CD4-positive, CD25-positive, alpha-beta regulatory T cell (primary cell): ENCODE measurements around the gene TMPRSS3. TPM values are rescaled to one million over a fixed set of nuclear protein-coding genes. Genes with fewer than 3 reads are reported as not detected.
A peak's percentile ranks its signal among the peaks of the same experiment; 100 is the strongest.

Source experiments
- ATAC-seq, 2 donors: fragments of 150-1000 bp; cut with Tn5 transposase; one replicate each; pipeline ENCODE4 v1.10.0; 2021; ENCODE audit warnings: low read depth in 2 of 2, moderate number of reproducible peaks in 2 of 2, moderate library complexity in 1 of 2
- DNase-seq, 3 donors: peaks; one replicate each; pipeline versions ENCODE4 v3.0.0 to v3.0.0-alpha.2; 2012 to 2022; ENCODE audit warnings: mixed read lengths in 1 of 3
- H3K27ac ChIP-seq: one replicate; pipeline ENCODE4 v1.7.0; 2013; ENCODE audit warnings: mild to moderate bottlenecking, low read length; ENCODE audit not compliant: insufficient read depth, poor library complexity, severe bottlenecking
- H3K27me3 ChIP-seq: one replicate; pipeline ENCODE4 v1.7.0; 2013; ENCODE audit warnings: low read length; ENCODE audit not compliant: control insufficient read depth, insufficient read depth
- H3K36me3 ChIP-seq: one replicate; pipeline ENCODE4 v1.7.0; 2013; ENCODE audit warnings: mild to moderate bottlenecking, low read length, moderate library complexity; ENCODE audit not compliant: control insufficient read depth, insufficient read depth
- H3K4me1 ChIP-seq: 2 replicates; pipeline ENCODE4 v1.7.0; 2013; ENCODE audit warnings: mild to moderate bottlenecking, low read length; ENCODE audit not compliant: insufficient read depth, control insufficient read depth, poor library complexity, severe bottlenecking
- H3K4me3 ChIP-seq: one replicate; pipeline ENCODE4 v1.7.0; 2013; ENCODE audit warnings: low read depth, mild to moderate bottlenecking, low read length, moderate library complexity
- H3K9me3 ChIP-seq, 2 experiments: 1 replicate in 1 of 2; 2 replicates in 1 of 2; pipeline ENCODE4 v1.7.0; 2013; ENCODE audit warnings: low read length in 2 of 2, mild to moderate bottlenecking in 1 of 2, moderate library complexity in 1 of 2; ENCODE audit not compliant: control insufficient read depth in 2 of 2
- H3K27ac Mint-ChIP-seq, 3 donors: one replicate each; pipeline ENCODE4 v1.8.0; 2020 to 2022; ENCODE audit warnings: mild to moderate bottlenecking in 3 of 3, mixed read lengths in 3 of 3, moderate library complexity in 2 of 3
- H3K27me3 Mint-ChIP-seq: one replicate; pipeline ENCODE4 v1.8.0; 2022; ENCODE audit warnings: mild to moderate bottlenecking, mixed read lengths
- H3K36me3 Mint-ChIP-seq: one replicate; pipeline ENCODE4 v1.8.0; 2020; ENCODE audit warnings: mixed read lengths
- H3K4me1 Mint-ChIP-seq, 4 donors: one replicate each; pipeline ENCODE4 v1.8.0; 2020 to 2022; ENCODE audit warnings: mixed read lengths in 4 of 4, mild to moderate bottlenecking in 1 of 4
- H3K4me3 Mint-ChIP-seq, 4 donors: one replicate each; pipeline ENCODE4 v1.8.0; 2020 to 2022; ENCODE audit warnings: mild to moderate bottlenecking in 4 of 4, mixed read lengths in 4 of 4, moderate library complexity in 3 of 4
- H3K9me3 Mint-ChIP-seq, 7 donors: one replicate each; pipeline ENCODE4 v1.8.0; 2020 to 2022; ENCODE audit warnings: mixed read lengths in 7 of 7, mild to moderate bottlenecking in 3 of 7, moderate library complexity in 2 of 7
- polyA plus RNA-seq, 4 donors: library from polyadenylated mRNA; unstranded; fragments of 300-500 nt; fragmentation: Illumina TruSeq; gene quantifications; one replicate each; pipeline ENCODE4 v1.2.3, GENCODE V29; 2021
- total RNA-seq: library from RNA; stranded (reverse); gene quantifications from one replicate; pipeline ENCODE4 v1.2.3, GENCODE V29; 2022

Gene TMPRSS3
- total and polyA plus RNA-seq, 5 donors from 2014 or later: 1.1 to 4.0 (median 2.3) TPM

- peaks cover 0 to 4% (median 0%) of the 10 kb centered on the region in 7 donors for H3K9me3 Mint-ChIP-seq
- peaks cover 66% of the 10 kb centered on the region for H3K36me3 Mint-ChIP-seq
- Histone ChIP-seq H3K4me1 (peaks cover 10% of the 10 kb centered on the region), H3K36me3 (peaks cover 89% of the 10 kb centered on the region), H3K27ac (peak overlapping the region; percentile 34), H3K27me3 (no peaks in the 10 kb centered on the region), H3K9me3 (no peaks in the 10 kb centered on the region), H3K4me3 (no peak overlapping the region)
- DNase-seq: peak in 1 of 3 donors; percentile 34
- ATAC-seq: peak in 1 of 2 donors; percentile 47
- peaks cover 20 to 55% (median 28%) of the 10 kb centered on the region in 4 donors for H3K4me1 Mint-ChIP-seq
- no peaks in the 10 kb centered on the region for H3K27me3 Mint-ChIP-seq
- H3K27ac Mint-ChIP-seq: peak overlapping the region; percentile 60 to 86 (median 84)
- H3K4me3 Mint-ChIP-seq: peak overlapping the region in 1 of 4 donors; percentile 46
Measured at GRCh38 chr21:42439284-42440186, 43.7 kb upstream of the TMPRSS3 start.

GRCh38 chr21:42438316-42439205, 42.7 kb upstream of the TMPRSS3 start:
- H3K27ac ChIP-seq: no peak overlapping the region
- no peaks in the 10 kb centered on the region for H3K27me3 Mint-ChIP-seq
- no peak overlapping the region for H3K4me3 ChIP-seq

GRCh38 chr21:42437786-42438185, 41.9 kb upstream of the TMPRSS3 start:
- no peaks in the 10 kb centered on the region for H3K27me3 ChIP-seq
- H3K36me3 ChIP-seq: peaks cover 87% of the 10 kb centered on the region
- H3K27me3 Mint-ChIP-seq: no peaks in the 10 kb centered on the region
- no peak for ATAC-seq
- no peak overlapping the region for H3K4me3 Mint-ChIP-seq
- DNase-seq: no peak
- peak overlapping the region in 1 of 3 donors; percentile 26 for H3K27ac Mint-ChIP-seq
- peaks cover 0 to 4% (median 0%) of the 10 kb centered on the region in 7 donors for H3K9me3 Mint-ChIP-seq
- H3K9me3 ChIP-seq: no peaks in the 10 kb centered on the region
- peaks cover 20 to 64% (median 29%) of the 10 kb centered on the region in 4 donors for H3K4me1 Mint-ChIP-seq
- H3K4me1 ChIP-seq: peaks cover 10% of the 10 kb centered on the region
- H3K27ac ChIP-seq: no peak overlapping the region
- H3K4me3 ChIP-seq: no peak overlapping the region
- H3K36me3 Mint-ChIP-seq: peaks cover 75% of the 10 kb centered on the region

More at GRCh38 chr21:42438316-42439205, 42.7 kb upstream of the TMPRSS3 start:
- Mint-ChIP-seq H3K4me1 (peaks cover 20 to 64% (median 29%) of the 10 kb centered on the region in 4 donors), H3K36me3 (peaks cover 73% of the 10 kb centered on the region), H3K27ac (peak overlapping the region; percentile 82 to 86 (median 84)), H3K4me3 (no peak overlapping the region), H3K9me3 (peaks cover 0 to 4% (median 0%) of the 10 kb centered on the region in 7 donors)
- ATAC-seq (no peak), DNase-seq (no peak)
- peaks cover 10% of the 10 kb centered on the region for H3K4me1 ChIP-seq
- H3K27me3 ChIP-seq: no peaks in the 10 kb centered on the region
- H3K36me3 ChIP-seq: peaks cover 87% of the 10 kb centered on the region
- H3K9me3 ChIP-seq: no peaks in the 10 kb centered on the region

- peak overlapping the region; percentile 26 to 38 (median 36) for H3K27ac Mint-ChIP-seq
- Histone ChIP-seq H3K4me1 (peaks cover 10% of the 10 kb centered on the region), H3K27ac (no peak overlapping the region), H3K27me3 (no peaks in the 10 kb centered on the region), H3K4me3 (no peak overlapping the region), H3K36me3 (peaks cover 87% of the 10 kb centered on the region), H3K9me3 (peaks cover 5% of the 10 kb centered on the region in 2 experiments)
- no peak for ATAC-seq
- H3K9me3 Mint-ChIP-seq: peaks cover 0 to 5% (median 1%) of the 10 kb centered on the region in 7 donors
- peaks cover 75% of the 10 kb centered on the region for H3K36me3 Mint-ChIP-seq
- peaks cover 15 to 57% (median 26%) of the 10 kb centered on the region in 4 donors for H3K4me1 Mint-ChIP-seq
- H3K4me3 Mint-ChIP-seq: no peak overlapping the region
- no peak for DNase-seq
- no peaks in the 10 kb centered on the region for H3K27me3 Mint-ChIP-seq
Measured at GRCh38 chr21:42436914-42437313, 41.1 kb upstream of the TMPRSS3 start.

GRCh38 chr21:42435833-42436232, 40.0 kb upstream of the TMPRSS3 start:
- Histone ChIP-seq H3K4me1 (peaks cover 10% of the 10 kb centered on the region), H3K36me3 (peaks cover 91% of the 10 kb centered on the region), H3K4me3 (no peak overlapping the region), H3K27ac (no peak overlapping the region), H3K27me3 (no peaks in the 10 kb centered on the region), H3K9me3 (peaks cover 5% of the 10 kb centered on the region in 2 experiments)
- Mint-ChIP-seq H3K27ac (no peak overlapping the region), H3K4me1 (peaks cover 15 to 52% (median 22%) of the 10 kb centered on the region in 4 donors), H3K36me3 (peaks cover 79% of the 10 kb centered on the region), H3K9me3 (peaks cover 0 to 5% (median 1%) of the 10 kb centered on the region in 7 donors), H3K27me3 (no peaks in the 10 kb centered on the region), H3K4me3 (no peak overlapping the region)
- ATAC-seq (no peak), DNase-seq (no peak)

- Mint-ChIP-seq H3K9me3 (peaks cover 0 to 5% (median 1%) of the 10 kb centered on the region in 7 donors), H3K4me1 (peaks cover 11 to 47% (median 18%) of the 10 kb centered on the region in 4 donors), H3K27ac (peak overlapping the region; percentile 35 to 88 (median 53)), H3K4me3 (no peak overlapping the region), H3K36me3 (peaks cover 78% of the 10 kb centered on the region), H3K27me3 (no peaks in the 10 kb centered on the region)
- Histone ChIP-seq H3K36me3 (peaks cover 93% of the 10 kb centered on the region), H3K27ac (no peak overlapping the region), H3K9me3 (peaks cover 5% of the 10 kb centered on the region in 2 experiments), H3K4me3 (no peak overlapping the region), H3K4me1 (peaks cover 9% of the 10 kb centered on the region), H3K27me3 (no peaks in the 10 kb centered on the region)
- ATAC-seq (no peak), DNase-seq (no peak)
Measured at GRCh38 chr21:42435401-42435800, 39.5 kb upstream of the TMPRSS3 start.

- peaks cover 93% of the 10 kb centered on the region for H3K36me3 ChIP-seq
- peaks cover 3% of the 10 kb centered on the region for H3K4me1 ChIP-seq
- peaks cover 0 to 5% (median 1%) of the 10 kb centered on the region in 7 donors for H3K9me3 Mint-ChIP-seq
- no peaks in the 10 kb centered on the region for H3K27me3 ChIP-seq
- no peak for ATAC-seq
- peak overlapping the region in 2 of 3 donors; percentile 84 to 88 for H3K27ac Mint-ChIP-seq
- DNase-seq: no peak
- no peaks in the 10 kb centered on the region for H3K27me3 Mint-ChIP-seq
- H3K27ac ChIP-seq: no peak overlapping the region
- peaks cover 6 to 42% (median 15%) of the 10 kb centered on the region in 4 donors for H3K4me1 Mint-ChIP-seq
- H3K9me3 ChIP-seq: peaks cover 5% of the 10 kb centered on the region in 2 experiments
- peak overlapping the region in 1 of 4 donors; percentile 47 for H3K4me3 Mint-ChIP-seq
- H3K4me3 ChIP-seq: no peak overlapping the region
- peaks cover 74% of the 10 kb centered on the region for H3K36me3 Mint-ChIP-seq
Measured at GRCh38 chr21:42434884-42435283, 39.0 kb upstream of the TMPRSS3 start.
